Fibroblast of skin of left biceps (primary cell): Measurements from ENCODE around the gene NOP16.

Experiments
- DNase-seq, 2 experiments: peaks; one replicate each; pipeline ENCODE4 v3.0.0-alpha.2; 2013; ENCODE audit warnings: low read depth in 2 of 2

NOP16 gene

GRCh38 chr5:176386491-176386890, 1.9 kb downstream of the NOP16 start:
- no peak for DNase-seq

- no peak for DNase-seq
Observed at GRCh38 chr5:176384991-176385390, 3.4 kb downstream of the NOP16 start.

GRCh38 chr5:176384366-176384930, 4.0 kb downstream of the NOP16 start:
- DNase-seq = no peak

GRCh38 chr5:176383961-176384360, 4.4 kb downstream of the NOP16 start:
- DNase-seq = no peak

GRCh38 chr5:176383248-176383905, 5.0 kb downstream of the NOP16 start:
- DNase-seq = no peak

GRCh38 chr5:176382721-176383120, 5.7 kb downstream of the NOP16 start:
- DNase-seq = no peak

- no peak for DNase-seq
Observed at GRCh38 chr5:176381979-176382378, 6.4 kb downstream of the NOP16 start.

- no peak for DNase-seq
Observed at GRCh38 chr5:176381423-176381822, 7.0 kb downstream of the NOP16 start.

- DNase-seq = no peak
Observed at GRCh38 chr5:176379881-176380280, 8.5 kb downstream of the NOP16 start.

GRCh38 chr5:176373100-176373818, 15.1 kb downstream of the NOP16 start:
- DNase-seq = no peak

- no peak for DNase-seq
Observed at GRCh38 chr5:176371621-176372539, 16.5 kb downstream of the NOP16 start.

GRCh38 chr5:176369934-176370711, 18.3 kb downstream of the NOP16 start:
- DNase-seq = no peak

- no peak for DNase-seq
Observed at GRCh38 chr5:176368726-176369125, 19.7 kb downstream of the NOP16 start.

- DNase-seq = no peak
Observed at GRCh38 chr5:176366232-176366894, 22.0 kb downstream of the NOP16 start.

GRCh38 chr5:176365351-176366231, 22.8 kb downstream of the NOP16 start, which contains the start of gene ARL10:
ARL10 (plus strand) TSS chr5:176365487; CDS start chr5:176365564, 77 bp downstream.
- peak; percentile 34 to 36 for DNase-seq

- DNase-seq = no peak
Observed at GRCh38 chr5:176364765-176365350, 23.5 kb downstream of the NOP16 start.

GRCh38 chr5:176362233-176362490, 26.2 kb downstream of the NOP16 start:
- DNase-seq = no peak

GRCh38 chr5:176361437-176362232, 26.8 kb downstream of the NOP16 start, which contains the start of gene KIAA1191:
KIAA1191 (minus strand) TSS chr5:176361764; CDS start chr5:176359508, 2,256 bp downstream.
- DNase-seq = peak; percentile 58 to 63
